ENCODE measurements around the gene FRMD4A.

DNA sequence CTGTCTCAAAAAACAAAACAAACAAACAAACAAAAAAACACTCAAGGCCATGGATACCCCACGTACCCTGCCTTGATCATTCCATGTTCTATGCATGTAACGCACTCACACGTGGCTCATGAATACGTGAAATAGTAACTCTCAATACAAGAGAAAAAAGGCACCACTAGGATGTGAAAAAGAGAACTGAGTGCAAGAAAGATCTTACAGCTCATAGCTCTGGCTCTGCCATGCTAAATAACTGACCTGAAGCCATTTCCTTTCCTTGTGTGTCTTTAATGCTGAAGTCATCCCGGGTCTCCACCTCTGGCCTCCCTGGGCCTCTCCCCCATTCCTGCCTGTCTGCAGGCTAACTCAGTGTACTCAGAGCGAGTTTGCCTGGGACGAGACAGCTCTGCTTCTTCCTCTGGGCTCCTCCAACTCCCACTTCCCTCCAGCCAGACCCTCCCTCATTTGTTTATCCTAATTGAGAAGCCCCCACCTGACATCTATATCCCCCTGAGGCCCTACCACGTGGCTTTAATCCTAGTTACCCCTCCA, 626.7 kb downstream of the FRMD4A start:
- TF ChIP-seq POLR2A (IDR thresholded peaks at IDR 0.05; ENCODE audit: extremely low read depth, insufficient read length), result no peak
- TF ChIP-seq, protein P1, sequence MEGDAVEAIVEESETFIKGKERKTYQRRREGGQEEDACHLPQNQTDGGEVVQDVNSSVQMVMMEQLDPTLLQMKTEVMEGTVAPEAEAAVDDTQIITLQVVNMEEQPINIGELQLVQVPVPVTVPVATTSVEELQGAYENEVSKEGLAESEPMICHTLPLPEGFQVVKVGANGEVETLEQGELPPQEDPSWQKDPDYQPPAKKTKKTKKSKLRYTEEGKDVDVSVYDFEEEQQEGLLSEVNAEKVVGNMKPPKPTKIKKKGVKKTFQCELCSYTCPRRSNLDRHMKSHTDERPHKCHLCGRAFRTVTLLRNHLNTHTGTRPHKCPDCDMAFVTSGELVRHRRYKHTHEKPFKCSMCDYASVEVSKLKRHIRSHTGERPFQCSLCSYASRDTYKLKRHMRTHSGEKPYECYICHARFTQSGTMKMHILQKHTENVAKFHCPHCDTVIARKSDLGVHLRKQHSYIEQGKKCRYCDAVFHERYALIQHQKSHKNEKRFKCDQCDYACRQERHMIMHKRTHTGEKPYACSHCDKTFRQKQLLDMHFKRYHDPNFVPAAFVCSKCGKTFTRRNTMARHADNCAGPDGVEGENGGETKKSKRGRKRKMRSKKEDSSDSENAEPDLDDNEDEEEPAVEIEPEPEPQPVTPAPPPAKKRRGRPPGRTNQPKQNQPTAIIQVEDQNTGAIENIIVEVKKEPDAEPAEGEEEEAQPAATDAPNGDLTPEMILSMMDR (IDR thresholded peaks at IDR 0.05; ENCODE audit: low read depth, low read length), result no peak
- TF ChIP-seq, protein P2, sequence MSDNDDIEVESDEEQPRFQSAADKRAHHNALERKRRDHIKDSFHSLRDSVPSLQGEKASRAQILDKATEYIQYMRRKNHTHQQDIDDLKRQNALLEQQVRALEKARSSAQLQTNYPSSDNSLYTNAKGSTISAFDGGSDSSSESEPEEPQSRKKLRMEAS (IDR thresholded peaks at IDR 0.05; ENCODE audit: low read depth, low read length), result no peak

Measured in NB4 (cell line).